HEK293 (cell line): ENCODE measurements around the gene AGR2.

Source experiments
- HOXA7 ChIP-seq: sonication (generic); formaldehyde crosslinking; IDR thresholded peaks from 2 replicates; pipeline ENCODE4 v1.8.1; 2022; ENCODE audit warnings: missing genetic modification reagents, borderline replicate concordance
- KLF9 ChIP-seq: fragments of 450-650 bp; formaldehyde crosslinking; IDR thresholded peaks from 2 replicates; pipeline ENCODE4 v1.5.1; 2016; ENCODE audit warnings: missing biosample characterization, missing genetic modification characterization, low read depth
- MYNN ChIP-seq: fragments of 450-650 bp; formaldehyde crosslinking; IDR thresholded peaks from 2 replicates; pipeline ENCODE4 v1.5.1; 2016; ENCODE audit warnings: missing biosample characterization, missing genetic modification characterization, borderline replicate concordance
- RBAK ChIP-seq: fragments of 450-650 bp; formaldehyde crosslinking; IDR thresholded peaks from 2 replicates; pipeline ENCODE4 v1.5.1; 2016; ENCODE audit warnings: missing biosample characterization, missing genetic modification characterization
- YY1 ChIP-seq: fragments of 450-650 bp; formaldehyde crosslinking; IDR thresholded peaks from 2 replicates; pipeline ENCODE4 v1.5.1; 2018; ENCODE audit warnings: missing biosample characterization, missing genetic modification characterization
- ZNF121 ChIP-seq: fragments of 450-650 bp; formaldehyde crosslinking; IDR thresholded peaks from 2 replicates; pipeline ENCODE4 v1.5.1; 2016; ENCODE audit warnings: missing biosample characterization, missing genetic modification characterization
- ZNF140 ChIP-seq: fragments of 450-650 bp; formaldehyde crosslinking; IDR thresholded peaks from 2 replicates; pipeline ENCODE4 v1.5.1; 2016; ENCODE audit warnings: missing biosample characterization, missing genetic modification characterization
- ZNF16 ChIP-seq: fragments of 450-650 bp; formaldehyde crosslinking; IDR thresholded peaks from 2 replicates; pipeline ENCODE4 v1.5.1; 2016; ENCODE audit warnings: low read depth, missing biosample characterization, missing genetic modification characterization
- ZNF664 ChIP-seq: fragments of 450-650 bp; formaldehyde crosslinking; IDR thresholded peaks from 2 replicates; pipeline ENCODE4 v1.5.1; 2016; ENCODE audit warnings: missing biosample characterization, missing genetic modification characterization
- TF ChIP-seq, protein P1 (sequence below): fragments of 450-650 bp; formaldehyde crosslinking; conservative IDR thresholded peaks from 2 replicates; pipeline ENCODE4 v1.5.1; 2016; ENCODE audit warnings: low read depth, missing biosample characterization, missing genetic modification characterization
- TF ChIP-seq, protein P2 (sequence below): fragments of 450-650 bp; formaldehyde crosslinking; IDR thresholded peaks from 2 replicates; pipeline ENCODE4 v1.5.1; 2016; ENCODE audit warnings: missing biosample characterization, missing genetic modification characterization

DNA sequence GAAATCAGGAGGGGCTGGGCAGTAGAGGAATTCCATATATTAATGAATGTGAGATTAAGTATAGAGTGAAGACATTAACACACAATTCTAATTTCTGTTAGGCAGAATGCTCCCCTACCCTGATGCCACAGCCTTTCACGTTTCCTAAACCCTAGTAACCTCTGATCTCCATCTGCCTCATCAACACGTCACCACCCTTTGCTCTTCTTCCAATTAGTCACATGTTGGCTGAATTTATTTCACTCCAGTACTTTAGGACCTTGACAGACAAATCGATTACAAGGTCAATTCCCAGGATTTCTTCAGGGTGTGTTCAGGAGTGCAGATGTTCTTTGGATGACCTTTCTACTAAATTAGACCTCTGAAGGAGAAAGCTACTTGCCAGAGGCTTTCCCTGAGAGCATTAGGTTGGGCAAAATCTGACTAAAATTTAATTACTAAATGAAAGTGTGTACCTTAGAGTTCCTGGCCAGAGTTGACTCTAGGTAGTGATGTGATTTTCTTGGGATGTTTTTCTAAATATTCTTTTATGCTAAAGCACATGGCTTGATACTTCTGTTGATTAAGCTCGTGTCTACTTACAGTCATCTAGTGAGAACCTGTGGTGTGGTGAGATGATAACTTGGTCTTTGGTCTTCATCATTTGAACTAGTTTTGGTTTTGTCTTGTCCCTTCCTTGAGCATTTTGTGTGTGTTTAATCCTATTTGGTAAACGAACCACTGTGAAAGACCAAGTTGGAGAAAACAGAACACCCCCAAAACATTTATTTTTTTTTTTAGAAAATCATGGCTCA is 12.7 kb downstream of the AGR2 start:
- no peak for TF ChIP-seq ZNF140 (tag by site-specific recombination)
- TF ChIP-seq MYNN (tag by site-specific recombination), result no peak
- TF ChIP-seq ZNF664 (tag by site-specific recombination), result no peak
- TF ChIP-seq, protein P1, sequence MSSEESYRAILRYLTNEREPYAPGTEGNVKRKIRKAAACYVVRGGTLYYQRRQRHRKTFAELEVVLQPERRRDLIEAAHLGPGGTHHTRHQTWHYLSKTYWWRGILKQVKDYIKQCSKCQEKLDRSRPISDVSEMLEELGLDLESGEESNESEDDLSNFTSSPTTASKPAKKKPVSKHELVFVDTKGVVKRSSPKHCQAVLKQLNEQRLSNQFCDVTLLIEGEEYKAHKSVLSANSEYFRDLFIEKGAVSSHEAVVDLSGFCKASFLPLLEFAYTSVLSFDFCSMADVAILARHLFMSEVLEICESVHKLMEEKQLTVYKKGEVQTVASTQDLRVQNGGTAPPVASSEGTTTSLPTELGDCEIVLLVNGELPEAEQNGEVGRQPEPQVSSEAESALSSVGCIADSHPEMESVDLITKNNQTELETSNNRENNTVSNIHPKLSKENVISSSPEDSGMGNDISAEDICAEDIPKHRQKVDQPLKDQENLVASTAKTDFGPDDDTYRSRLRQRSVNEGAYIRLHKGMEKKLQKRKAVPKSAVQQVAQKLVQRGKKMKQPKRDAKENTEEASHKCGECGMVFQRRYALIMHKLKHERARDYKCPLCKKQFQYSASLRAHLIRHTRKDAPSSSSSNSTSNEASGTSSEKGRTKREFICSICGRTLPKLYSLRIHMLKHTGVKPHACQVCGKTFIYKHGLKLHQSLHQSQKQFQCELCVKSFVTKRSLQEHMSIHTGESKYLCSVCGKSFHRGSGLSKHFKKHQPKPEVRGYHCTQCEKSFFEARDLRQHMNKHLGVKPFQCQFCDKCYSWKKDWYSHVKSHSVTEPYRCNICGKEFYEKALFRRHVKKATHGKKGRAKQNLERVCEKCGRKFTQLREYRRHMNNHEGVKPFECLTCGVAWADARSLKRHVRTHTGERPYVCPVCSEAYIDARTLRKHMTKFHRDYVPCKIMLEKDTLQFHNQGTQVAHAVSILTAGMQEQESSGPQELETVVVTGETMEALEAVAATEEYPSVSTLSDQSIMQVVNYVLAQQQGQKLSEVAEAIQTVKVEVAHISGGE, result no peak
- TF ChIP-seq, protein P2, sequence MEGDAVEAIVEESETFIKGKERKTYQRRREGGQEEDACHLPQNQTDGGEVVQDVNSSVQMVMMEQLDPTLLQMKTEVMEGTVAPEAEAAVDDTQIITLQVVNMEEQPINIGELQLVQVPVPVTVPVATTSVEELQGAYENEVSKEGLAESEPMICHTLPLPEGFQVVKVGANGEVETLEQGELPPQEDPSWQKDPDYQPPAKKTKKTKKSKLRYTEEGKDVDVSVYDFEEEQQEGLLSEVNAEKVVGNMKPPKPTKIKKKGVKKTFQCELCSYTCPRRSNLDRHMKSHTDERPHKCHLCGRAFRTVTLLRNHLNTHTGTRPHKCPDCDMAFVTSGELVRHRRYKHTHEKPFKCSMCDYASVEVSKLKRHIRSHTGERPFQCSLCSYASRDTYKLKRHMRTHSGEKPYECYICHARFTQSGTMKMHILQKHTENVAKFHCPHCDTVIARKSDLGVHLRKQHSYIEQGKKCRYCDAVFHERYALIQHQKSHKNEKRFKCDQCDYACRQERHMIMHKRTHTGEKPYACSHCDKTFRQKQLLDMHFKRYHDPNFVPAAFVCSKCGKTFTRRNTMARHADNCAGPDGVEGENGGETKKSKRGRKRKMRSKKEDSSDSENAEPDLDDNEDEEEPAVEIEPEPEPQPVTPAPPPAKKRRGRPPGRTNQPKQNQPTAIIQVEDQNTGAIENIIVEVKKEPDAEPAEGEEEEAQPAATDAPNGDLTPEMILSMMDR (tag by site-specific recombination), result no peak
- TF ChIP-seq RBAK (tag by site-specific recombination), result no peak
- no peak for TF ChIP-seq ZNF121 (tag by site-specific recombination)
- TF ChIP-seq HOXA7, result no peak
- no peak for TF ChIP-seq YY1 (tag by site-specific recombination)
- TF ChIP-seq ZNF16 (tag by site-specific recombination), result no peak
- no peak for TF ChIP-seq KLF9 (tag by site-specific recombination)
